HG03469 (cell line): ENCODE measurements around the gene ABCC6.
"Not testable (repeated sequence)": the region's sequence is repeated elsewhere in the genome, so short reads cannot be mapped to it uniquely, and the experiment has no call there.

Experiments used
- ATAC-seq: cut with Tn5 transposase; IDR thresholded peaks from one replicate; pipeline ENCODE4 v1.9.1; 2021; ENCODE audit warnings: mild to moderate bottlenecking, moderate library complexity, moderate number of reproducible peaks; ENCODE audit not compliant: unreplicated experiment

The ABCC6 gene

DNA sequence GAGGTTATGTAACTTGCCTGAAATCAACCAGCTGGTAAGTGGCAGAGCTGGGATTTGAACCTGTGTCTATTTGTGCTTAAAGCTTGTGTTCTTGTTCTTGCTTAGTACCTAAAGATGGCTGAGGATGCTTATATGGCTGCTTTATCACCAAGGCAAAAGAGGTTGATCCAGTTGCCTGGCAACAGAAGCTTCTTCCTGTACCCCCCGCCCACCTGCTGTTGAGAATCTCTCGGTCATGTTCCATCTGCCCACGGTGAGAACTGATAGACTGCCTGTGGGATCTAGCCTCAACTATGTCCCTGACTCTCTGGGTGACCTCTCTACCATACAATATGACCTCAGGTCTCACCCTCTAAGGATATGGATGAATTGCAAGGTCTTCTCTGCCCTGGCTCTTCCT is 60.7 kb downstream of the ABCC6 start:
- no peak for ATAC-seq

DNA sequence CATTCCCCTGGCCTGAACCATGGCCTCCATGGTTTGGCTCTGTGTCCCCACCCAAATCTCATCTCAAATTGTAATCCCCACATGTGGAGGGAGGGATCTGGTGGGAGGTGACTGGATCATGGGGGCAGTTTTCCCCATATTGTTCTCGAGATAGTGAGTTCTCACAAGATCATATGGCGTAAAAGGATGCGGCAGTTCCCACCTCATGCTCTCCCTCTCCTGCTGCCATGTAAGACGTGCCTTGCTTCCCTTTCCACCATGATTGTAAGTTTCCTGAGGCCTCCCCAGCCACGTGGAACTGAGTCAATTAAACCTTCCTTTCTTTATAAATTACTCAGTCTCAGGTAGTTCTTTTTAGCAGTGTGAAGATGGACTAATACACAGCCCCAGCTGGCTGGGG is 61.5 kb downstream of the ABCC6 start:
- ATAC-seq = not testable (repeated sequence)

DNA sequence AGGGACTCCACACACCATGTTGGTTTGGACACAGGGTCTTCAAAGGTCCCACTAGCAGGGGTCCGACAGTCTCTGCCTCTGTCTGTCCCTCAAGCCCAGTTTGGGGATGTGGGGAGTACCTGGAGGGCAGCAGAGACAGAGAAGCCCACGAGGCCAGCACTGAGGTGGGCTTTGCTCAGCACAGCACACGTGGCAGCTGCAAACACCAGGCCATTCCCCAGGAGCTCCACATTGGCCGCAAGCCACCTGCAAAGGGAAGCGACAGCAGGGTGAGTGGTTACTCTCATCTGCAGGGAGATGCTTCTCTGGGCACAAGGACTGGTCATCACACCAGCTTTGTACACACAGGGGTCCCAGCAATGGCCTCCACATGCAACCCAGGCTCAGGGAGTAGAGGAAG is 62.0 kb downstream of the ABCC6 start:
- ATAC-seq = no peak

DNA sequence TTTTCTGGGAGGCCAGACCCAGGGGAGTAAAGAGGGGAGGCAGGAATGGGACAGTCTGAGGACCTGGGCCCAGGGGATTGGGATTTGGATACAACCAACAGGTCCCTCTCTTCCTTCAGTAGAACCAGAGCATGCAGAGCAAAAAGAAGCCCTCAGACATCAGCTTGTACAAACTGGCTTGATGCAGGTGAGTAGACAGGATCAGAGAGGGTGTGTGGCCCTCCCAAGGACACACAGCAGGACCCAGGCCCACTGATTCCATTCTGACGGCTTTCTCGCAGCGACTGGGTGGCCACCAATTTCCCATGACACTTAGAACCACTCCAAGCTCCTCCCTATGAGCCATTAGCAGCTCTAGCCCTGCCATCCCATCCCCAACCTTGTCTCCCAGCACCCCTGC is 63.6 kb downstream of the ABCC6 start:
- no peak for ATAC-seq

DNA sequence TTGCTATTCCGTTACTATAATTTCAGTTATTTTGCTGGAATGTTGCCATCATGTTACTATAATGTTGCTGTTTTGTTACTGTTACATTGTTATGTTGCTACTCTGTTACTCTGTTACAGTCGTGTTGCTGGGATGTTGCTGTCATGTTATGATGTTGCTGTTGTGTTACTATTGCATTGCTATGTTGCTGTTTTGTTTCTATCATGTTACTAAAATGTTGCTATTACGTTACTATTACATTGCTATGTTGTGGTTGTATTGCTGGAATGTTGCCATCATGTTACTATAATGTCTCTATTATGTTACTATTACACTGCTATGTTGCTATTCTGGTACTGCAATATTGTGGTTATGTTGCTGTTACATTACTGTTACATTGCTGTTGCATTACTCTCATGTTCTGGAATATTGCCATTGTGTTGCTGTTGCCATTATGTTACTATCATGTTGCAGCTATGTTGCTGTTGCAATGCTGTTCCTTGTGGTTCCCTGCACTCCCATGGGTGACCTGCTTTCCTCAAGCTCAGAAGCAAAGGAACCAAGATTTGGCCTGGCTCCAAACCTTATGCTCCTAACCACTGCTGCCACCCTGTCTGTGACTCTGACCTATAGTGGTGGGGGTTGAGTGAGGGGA is 64.4 kb downstream of the ABCC6 start:
- ATAC-seq = no peak

DNA sequence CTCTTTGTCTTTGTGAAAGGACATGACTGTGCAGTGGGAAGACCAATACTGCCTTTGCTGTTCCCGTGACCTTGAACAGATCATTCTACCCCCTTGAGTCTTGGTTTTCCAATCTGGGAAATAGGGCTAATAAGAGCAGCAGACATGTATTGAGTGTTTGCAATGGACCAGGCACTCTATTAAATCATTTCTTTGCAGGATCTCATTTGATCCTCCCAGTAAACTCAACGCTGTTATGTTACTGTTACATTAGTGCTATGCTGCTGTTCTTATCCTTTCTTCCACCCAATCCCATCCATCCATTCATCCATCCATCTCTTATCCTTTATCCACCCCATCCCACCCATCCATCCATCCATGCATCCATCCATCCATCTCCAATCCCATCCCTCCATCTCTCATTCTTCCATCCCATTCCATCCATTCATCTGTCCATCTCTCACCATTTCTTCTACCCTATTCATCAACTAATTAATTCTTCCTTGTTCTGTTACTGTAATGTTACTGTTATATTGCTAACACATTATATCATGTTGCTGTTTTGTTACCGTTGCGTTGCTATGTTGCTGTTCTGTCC is 65.1 kb downstream of the ABCC6 start:
- ATAC-seq = no peak

DNA sequence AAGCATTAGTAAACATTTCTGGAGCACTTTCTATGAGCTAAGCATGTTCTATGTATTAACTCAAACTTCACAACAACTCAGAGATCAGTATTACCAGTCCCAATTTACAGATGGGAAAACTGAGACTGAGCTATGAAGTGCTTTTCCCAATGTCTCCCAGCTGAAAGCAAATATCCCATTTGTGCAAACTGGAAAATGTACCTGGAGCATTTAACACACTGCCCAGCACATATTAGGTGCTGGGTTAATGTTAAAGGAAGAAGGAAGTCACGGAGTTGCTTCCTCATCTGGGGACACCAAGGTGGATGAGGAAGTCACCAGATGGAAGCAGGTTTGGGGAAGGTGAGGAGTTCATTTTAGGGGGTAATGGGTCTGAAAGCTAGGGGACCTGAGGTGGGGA is 66.1 kb downstream of the ABCC6 start:
- ATAC-seq = no peak

DNA sequence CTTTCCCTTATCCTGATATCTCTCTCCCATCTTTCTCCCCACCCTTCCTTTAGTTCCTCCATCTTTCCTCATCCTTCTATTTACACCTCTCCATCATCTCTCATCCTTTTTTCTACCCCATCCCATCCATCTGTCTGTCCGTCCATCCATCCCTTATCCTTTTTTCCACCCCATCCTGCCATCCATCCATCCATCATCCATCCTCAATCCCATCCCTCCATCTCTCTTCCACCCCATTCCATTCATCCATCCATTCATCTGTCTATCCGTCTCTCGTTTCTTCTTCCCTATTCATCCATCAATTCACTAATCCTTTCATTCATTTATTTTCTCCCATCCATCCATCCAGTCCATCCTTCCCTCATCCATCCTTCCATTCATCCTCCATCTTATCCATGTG is 68.1 kb downstream of the ABCC6 start:
- no peak for ATAC-seq

DNA sequence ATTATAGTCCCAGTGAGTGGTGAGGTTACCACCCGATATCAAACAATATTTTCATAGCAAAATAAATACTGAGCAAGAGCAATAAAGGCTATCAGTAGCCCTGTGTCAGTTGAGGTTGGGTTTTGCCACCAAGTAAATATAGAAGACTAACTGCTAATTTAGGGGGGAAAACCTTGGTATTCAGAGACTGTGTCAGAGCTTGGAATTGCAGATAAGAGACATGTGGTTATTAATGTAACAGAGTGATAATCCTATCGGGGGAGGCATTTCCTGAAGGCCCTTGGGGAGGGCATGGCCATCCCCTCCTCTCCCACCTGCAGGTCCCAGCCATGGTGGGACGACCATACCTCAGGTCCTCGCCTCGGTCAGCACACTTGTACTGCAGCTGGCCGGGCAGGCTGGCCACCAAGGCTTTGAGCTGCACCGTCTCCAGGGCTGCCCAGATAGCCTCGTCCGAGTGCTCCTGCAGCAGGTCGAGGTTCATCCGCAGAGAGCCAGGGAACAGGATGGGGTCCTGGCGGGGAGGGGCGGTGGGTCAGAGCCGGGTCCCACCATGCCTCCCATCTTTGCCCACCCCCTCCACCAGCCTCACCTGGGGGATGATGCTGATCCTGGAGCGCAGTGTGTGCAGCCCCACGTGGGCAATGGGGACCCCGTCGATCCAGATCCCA is 68.9 kb downstream of the ABCC6 start:
- no peak for ATAC-seq

DNA sequence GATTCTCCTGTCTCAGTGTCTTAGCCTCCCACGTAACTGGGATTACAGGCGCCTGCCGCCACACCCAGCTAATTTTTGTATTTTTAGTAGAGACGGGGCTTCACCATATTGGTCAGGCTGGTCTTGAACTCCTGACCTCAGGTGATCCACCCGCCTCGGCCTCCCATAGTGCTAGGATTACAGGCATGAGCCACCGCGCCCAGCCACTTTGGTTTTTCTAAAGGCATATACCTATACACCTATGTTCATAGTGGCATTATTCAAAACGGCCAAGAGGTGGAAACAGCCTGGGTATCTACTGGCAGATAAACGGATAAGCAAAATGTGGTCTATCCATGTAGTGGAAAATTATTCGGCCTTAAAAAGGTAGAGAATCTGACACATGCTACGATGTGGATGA is 70.3 kb downstream of the ABCC6 start:
- ATAC-seq = not testable (repeated sequence)

DNA sequence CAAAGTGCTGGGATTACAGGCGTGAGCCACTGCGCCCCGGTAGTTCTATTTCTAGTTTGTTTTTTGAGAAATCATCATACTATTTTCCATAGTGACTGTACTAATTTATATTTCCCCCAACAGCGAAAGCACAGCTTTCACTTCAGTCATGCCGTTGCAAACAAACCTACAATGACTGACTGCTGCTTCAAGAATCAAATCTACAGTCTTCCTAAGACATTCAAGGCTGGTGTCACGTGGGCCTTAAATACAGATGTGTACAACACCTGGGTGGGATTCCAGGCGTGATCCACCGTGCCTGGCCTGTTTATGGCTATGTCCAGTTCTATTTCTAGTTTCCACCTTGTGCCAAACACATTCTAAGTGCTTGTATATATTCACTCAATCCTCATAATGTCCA is 72.0 kb downstream of the ABCC6 start:
- no peak for ATAC-seq

DNA sequence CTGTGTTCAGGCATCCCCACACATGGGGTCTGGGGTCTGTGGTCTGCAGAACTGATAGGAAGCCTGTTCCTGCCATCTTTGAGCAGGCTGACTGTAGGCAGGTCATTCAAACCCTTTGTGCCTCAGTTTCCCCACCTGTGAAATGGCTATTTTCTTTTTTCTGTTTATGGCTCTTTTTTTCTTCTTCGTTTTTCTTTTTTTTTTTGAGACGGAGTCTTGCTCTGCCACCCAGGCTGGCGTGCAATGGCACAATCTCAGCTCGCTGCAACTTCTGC is 72.5 kb downstream of the ABCC6 start:
- no peak for ATAC-seq

DNA sequence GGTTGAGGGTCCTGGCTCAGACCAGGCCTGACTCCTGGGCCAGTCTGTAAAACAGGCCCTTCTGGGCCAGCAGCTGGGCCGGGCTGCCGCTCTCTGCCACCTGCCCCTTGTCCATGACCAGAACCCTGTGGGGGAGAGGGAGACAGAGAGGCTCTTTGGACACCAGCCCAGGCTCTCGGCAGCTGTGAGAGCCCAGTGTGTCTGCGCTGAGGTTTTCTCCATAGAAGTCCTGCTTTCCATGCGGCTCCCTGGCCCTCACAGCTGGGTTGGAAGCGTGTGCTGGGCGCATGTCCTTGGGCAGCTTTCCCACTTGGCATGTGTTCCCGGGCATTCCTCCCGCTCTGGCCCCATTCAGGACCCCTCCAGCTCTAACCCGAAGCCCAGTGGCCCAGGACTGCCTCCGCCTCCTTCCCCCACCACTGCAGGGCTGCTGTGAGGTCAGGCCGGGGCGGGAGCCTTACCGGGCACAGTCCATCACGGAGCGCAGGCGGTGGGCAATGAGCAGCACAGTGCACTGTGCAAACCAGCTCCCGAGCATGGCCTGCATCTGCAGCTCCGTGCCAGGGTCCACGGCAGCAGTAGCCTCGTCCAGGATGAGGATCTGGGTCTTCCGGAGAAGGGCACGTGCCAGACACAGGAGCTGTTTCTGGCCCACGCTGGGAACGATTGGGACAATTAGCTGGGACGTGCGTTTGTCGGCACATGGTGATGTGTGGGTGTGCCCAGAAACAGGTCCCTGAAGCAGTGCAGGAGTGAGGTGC is 73.0 kb downstream of the ABCC6 start:
- no peak for ATAC-seq

DNA sequence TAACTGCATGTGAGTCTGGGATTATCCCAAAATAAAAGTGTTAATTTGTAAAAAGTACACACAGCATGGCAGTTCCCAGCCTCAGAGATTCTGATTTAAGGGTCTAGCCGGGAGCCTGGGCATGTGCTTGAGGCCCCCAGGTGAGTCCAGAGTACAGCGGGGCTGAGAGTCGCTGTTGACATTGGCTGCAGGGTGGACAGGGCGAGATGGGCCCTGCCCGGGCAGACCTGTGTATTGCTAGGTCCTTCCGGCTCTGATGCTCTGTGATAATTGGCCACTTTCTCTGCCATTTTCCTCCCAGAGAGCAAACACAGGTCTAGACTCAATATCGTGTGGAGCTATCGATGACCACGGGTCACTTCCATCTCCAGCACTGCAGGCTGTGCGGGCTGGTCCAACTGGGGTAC is 73.6 kb downstream of the ABCC6 start:
- ATAC-seq = no peak

DNA sequence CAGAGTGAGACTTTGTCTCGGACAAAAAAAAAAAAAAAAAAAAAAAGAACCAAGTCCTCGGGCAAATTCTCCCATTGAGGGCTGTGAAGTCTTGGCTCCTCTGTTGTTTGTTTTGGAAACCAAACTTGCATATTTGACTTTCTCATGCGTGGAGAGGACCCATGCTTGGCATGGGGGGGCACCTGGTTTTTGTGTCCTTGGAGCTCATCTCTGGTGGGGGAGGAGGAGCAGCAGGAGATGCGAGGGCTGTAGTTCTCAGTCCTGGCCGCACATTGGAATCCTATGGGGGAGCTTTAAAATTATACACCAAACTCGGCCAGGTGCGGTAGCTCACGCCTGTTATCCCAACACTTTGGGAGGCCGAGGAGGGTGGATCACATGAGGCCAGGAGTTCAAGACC is 74.5 kb downstream of the ABCC6 start:
- ATAC-seq = no peak

DNA sequence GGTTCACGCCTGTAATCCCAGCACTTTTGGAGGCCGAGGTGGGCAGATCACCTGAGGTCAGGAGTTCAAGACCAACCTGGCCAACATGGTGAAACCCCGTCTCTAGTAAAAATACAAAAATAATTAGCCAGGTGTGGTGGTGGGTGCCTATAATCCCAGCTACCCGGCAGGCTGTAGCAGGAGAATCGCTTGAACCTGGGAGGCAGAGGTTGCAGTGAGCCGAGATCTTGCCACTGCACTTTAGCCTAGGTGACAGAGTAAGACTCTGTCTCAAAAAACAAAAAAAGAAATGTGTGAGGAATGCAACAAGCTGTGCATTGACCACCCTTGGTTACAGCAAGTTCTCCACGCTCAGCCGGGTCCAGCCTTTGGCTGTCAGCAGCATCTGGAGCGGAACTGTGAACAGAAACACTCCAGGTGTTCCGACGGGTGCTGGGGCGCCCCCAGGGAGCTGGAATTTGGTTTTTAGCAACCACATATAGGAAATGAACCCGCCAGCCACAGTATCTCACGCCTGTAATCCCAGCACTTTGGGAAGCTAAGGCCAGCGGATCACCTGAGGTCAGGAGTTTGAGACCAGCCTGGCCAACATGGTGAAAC is 75.2 kb downstream of the ABCC6 start:
- ATAC-seq = not testable (repeated sequence)

DNA sequence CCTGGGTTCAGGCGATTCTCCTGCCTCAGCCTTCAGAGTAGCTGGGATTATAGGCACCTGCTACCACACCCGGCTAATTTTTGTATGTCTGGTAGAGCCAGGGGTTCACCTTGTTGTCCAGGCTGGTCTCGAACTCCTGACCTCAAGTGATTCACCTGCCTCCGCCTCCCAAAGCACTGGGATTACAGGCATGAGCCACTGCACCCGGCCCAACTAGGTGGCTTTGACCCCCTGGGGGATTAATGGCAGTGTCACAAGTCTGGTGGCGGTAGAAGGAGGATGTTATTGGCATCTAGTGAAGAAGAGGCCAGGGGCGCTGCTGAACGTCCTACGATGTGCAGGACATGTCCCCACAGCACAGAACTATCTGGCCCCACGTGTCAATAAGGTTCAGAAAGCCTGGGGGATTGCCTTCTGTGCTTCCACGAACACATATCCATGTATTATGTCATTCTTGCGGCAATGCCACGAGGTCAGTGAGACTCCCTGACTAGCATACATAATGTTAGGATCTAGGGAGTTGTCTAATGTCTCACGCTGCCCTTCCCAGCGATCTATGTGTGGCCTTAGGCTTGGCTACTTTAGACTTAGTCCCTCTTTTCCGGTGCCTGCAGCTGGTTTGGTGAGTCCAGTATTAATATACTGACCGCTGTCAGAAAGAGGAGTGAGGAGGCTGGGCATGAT is 75.8 kb downstream of the ABCC6 start:
- ATAC-seq = no peak

DNA sequence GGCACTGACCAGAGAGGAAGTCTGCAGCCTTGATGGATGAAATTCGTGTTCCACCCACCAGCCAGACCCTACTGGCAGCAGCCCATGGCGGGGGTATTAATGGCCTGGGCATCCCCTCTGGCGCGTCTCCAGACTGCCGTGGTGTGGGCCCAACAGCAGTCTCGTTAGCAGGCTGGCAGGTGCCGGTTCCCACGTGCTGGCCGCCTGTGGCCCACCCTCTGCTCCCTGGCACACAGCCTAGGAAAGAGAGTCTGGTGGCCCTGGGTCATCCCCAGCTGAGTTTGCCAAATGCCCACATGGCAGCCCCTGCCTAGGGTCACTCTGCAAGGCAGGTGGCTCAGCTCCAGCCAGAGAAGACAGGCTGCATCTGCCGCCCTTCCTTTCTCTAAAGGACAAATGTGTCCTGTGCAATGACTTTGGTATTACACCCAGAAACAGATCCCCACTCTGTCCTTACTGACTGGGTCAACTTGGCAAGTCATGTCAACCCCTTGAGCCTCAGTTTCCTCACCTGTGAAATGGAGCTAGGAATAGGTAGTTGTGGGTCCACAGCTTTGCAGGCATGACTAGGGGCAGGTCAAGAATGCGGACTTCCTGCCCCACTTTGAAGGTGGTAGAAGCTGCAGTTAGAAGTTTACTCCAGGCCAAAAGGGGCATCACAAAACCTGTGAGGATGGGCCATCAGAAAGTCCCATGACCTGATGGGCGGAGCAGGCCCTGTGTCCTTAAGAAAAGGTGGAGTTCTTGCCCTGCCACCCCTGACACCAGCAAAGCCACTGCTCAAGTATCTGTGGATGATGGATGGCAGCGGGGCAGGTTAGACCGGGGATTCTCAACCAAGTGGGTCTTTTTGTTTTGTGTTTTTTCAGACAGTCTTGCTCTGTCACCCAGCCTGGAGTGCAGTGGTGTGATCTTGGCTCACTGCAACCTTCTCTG is 76.6 kb downstream of the ABCC6 start:
- ATAC-seq = no peak

DNA sequence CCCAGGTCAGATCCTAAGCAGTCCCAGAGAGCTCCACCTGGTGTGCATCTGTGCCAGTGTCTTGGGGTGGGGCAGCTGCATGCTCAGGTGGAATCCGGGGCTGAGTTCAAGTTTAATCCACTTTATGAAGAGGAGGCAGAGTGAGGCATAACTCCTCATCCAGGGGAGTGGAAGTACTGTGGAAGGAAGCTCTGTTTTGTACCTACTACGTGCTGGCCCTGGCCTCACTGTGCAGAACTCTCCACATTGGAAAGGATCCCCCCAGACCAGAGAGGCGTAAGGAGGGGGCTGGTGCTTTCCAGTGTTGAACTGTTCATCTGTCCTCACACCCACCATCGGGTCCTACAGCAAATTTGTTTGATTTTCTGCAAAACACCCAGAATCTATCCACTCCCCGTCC is 78.0 kb downstream of the ABCC6 start:
- no peak for ATAC-seq

DNA sequence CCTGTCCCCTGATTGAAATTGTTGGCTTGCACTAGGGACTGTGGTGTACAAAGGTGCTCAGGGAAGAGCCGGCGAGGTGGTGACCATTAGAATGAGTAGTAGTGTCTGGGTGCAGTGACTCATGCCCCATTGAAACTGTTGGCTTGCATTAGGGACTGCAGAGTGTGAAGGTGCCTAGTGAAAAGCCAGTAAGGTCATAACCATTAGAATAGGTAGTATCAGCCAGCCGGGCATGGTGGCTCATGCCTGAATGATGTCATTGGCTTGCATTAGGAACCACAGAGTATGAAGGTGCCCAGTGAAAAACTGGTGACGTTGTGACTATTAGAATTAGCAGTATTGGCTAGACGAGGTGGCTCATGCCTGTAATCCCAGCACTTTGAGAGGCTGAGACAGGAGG is 78.9 kb downstream of the ABCC6 start:
- no peak for ATAC-seq
